HG03045 (cell line): ENCODE data around the gene CNGA3.

Source experiments
- ATAC-seq: cut with Tn5 transposase; IDR thresholded peaks from one replicate; pipeline ENCODE4 v1.9.1; 2021; ENCODE audit warnings: mild to moderate bottlenecking, moderate library complexity; ENCODE audit not compliant: unreplicated experiment

CNGA3 gene

DNA sequence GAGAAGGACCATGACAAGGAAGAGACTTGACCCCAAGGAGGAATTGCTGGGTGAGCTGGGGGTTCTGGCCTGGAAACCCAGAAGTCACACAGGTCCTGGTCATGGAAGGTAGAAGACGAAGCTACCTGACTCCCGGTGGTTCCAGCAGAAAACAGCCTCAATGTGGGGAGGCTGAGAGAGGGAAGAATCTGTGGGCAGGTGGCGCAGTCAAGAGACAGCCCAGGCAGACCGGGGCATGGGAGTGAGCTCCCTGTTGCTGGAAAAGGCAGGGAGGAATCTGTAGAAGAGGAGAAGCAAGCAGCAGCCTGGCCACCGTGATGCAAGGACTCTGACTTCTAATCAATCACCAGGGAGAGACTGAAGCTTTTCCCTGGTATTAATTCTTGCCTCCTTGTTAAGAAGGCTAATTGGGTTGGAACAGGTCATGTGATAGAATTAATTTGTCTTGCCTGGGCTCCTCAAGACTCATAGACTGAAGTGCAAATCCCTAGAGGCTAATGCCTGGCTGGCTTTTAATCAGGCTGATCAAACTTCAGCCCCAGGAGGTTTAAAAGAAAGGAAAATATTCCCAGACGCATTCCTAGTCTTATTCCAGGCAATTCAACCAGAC, 30.1 kb downstream of the CNGA3 start:
- no peak for ATAC-seq

DNA sequence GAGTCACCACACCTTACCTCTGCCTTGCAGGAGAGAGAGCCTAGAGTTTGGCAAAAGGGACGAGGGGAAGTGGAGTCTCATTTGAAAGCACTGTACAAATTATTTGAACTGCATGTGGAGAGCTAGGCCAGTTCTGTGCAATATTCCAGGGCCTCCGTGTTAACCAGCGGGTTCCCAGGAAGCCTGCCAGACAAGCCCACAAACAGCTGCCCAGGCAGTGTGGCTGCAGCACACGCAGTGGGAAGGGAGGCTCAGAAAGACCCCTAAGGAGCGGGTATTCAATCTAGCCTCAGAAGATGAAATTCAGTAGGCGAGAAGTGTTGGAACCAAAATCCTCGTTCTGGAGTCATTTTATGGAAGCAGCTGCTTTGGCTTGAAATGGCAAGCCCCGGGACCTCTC, 30.7 kb downstream of the CNGA3 start:
- ATAC-seq: no peak

DNA sequence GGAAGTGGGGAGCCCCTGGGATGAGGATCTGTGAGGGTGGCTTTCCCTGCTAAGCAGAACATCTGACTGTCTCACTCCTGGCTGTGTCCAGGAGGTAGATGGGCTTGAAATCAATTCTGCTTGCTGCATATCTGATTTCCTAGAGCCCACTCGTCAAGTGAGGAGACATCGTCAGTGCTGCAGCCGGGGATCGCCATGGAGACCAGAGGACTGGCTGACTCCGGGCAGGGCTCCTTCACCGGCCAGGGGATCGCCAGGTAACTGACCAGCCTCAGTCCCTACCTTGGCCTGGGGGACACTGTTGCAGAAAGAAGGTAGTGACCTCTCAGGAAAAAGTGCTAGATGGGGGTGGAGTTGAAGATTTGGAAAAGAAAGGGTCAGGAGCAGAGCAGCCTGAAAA, 31.3 kb downstream of the CNGA3 start:
- ATAC-seq: no peak

DNA sequence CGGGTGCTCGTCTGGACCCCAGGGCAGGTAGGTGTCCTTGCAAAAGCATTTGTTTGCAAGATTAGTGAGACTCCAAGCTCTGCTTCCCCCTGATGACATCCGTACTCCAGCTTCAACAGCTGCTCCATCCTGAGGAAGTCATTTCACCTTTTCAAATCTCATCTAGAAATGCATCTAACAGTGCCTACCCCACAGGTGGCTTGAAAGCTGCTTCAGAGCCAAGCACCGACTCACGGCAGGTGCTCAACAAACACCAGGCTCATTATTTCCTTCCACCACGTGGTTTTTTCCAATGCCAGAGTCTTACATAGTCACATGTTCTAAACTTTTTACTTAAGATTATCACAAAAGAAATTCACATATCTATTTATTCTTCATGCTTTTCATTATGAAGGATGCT, 31.9 kb downstream of the CNGA3 start:
- no peak for ATAC-seq

DNA sequence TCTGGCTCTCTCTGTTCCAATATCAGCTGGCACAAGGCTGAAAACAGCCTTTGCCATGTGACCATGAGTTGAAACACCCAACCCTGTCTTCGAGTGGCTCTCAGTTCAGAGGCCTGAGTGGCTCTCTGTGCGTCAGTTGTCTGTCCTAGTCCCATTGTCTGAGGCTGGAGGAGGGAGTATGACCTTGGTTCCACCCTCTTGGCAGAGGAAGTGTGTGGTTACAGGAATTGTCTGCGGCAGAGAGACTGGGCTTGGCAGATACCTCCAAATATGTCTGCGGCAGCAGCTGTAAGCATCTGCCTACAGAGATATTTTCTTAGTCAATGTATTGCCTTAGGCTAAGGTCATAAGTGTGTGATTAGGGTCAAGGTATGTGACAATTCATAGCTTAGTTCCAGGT, 32.6 kb downstream of the CNGA3 start:
- no peak for ATAC-seq

GRCh38 chr2:98379311-98380202, 33.3 kb downstream of the CNGA3 start:
- no peak for ATAC-seq

- ATAC-seq: no peak
These were observed 33.9 kb downstream of the CNGA3 start for GRCh38 chr2:98380203-98380535.

DNA sequence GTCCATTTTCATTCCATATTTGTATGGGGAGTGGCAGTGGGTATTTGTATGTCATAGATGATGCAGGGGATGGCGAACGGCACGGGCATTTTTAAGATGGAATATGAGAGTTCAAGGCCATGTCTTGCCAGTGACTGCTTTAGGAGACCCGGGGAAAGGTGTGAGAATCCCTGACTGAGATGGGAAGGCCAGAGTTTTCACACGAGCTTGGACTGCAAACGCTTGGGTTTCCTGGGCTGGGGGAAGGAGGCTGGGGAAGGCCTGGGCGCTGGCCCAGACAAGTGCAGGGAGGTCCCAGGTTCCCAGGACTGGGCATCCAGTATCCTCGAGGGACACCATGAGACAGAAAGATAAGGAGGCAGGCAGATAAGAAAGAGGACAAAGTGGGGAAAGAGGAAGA, 35.2 kb downstream of the CNGA3 start:
- no peak for ATAC-seq

DNA sequence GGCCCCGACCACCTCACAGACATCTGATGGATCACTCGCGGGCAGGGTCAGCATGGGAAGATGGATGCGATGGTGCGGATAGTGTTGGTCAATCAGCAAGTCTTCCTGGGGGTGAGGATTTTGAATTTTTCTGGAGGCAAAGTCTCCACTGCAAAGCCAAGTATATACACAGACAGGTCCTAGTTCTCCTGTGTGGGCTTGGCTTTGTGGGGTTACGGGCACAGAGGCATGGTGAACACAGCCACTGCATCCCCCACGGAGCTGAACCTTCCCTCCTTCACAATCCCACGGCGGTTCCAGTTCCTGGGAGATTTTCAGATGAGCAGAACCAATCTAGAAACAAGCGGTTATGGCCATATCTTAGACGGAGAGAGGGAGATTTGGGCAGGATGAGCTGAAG, 35.8 kb downstream of the CNGA3 start:
- no peak for ATAC-seq

- no peak for ATAC-seq
These were observed 36.5 kb downstream of the CNGA3 start for GRCh38 chr2:98382739-98383138.

DNA sequence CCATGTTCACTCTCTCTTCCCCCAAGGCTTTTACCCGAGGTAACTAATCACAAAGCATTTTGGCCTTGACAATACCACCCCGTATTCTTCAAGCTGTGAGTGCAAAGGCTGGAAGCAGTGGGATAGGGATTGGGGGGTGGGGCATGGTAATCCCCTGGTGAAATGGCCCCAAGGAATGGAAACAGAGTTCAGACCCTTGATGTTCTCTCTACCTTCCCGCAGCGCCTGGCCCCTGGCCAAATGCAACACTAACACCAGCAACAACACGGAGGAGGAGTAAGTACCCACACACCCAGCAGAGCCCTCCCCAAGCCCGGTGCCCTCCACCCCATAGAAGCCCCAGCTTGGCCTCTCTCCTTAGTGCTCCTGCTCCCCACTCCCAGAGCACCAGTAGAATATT, 36.9 kb downstream of the CNGA3 start:
- no peak for ATAC-seq

GRCh38 chr2:98385050-98385699, 38.9 kb downstream of the CNGA3 start:
- ATAC-seq: no peak

GRCh38 chr2:98387478-98387877, 41.2 kb downstream of the CNGA3 start:
- no peak for ATAC-seq

DNA sequence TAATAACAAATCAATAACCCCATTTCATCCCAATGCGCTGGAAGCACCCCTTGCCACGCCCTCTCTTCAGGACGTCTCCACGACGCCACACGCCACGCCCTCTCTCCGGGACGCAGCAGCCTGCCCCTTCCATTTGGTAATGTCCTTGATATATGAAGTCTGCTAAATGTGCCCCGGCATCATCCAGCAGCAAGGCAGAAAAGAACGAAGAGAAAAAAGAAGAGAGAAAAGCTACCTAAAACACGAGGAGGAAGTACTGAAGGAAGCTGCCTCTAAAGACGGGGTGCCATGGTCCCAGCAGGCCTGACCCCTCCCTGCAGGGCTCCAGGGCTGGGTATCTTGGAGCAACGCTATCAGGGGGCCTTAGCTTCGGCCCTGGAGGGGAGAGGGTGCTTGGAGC, 41.8 kb downstream of the CNGA3 start:
- ATAC-seq: no peak

DNA sequence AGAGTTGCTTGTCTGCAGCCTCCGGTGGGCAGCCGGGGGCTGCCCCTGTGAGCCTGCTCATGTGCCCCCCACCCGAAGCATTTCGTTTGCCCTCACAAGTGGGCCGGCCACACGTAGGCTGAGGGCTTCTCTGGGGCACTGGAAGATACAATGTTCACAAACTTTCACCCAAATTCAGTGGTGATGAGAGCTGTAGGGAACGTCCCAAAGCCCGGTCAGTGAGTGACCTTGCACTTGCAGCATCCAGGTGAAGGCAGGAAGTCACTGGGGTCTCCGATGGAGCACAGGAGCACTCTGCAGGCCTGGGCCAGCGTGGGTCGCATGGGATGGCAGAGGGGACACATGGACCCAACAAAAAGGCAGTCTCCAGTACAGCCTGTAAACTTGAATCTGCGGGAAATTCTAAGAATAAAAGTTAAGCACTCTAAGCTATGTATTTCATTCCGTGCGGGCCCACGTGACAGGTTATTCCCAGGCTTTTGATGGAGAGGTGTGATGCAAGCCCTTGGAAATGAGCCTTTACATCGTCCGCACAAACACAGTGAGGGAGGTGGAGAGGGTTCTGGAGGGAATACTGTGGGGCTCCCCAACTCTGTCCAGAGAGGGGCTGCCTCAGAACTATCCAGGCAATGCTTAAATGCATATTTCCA, 42.5 kb downstream of the CNGA3 start:
- no peak for ATAC-seq

DNA sequence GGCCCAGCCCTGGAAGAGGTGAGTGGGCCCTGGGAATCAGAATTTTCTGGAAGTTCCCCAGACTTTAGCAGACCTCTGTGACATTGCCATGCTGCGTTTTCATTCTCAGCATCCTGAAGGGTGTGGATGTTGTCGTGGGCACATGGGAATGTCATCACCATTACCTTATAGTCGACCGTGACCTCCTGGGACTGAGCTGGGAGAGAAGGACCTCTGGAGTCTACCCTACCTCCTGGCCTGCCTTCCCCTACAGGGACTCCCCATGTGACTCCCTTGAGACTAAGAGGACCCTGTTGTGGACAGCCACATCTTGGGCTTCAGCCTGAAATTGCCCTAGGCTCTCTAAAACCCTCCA, 43.0 kb downstream of the CNGA3 start:
- no peak for ATAC-seq

DNA sequence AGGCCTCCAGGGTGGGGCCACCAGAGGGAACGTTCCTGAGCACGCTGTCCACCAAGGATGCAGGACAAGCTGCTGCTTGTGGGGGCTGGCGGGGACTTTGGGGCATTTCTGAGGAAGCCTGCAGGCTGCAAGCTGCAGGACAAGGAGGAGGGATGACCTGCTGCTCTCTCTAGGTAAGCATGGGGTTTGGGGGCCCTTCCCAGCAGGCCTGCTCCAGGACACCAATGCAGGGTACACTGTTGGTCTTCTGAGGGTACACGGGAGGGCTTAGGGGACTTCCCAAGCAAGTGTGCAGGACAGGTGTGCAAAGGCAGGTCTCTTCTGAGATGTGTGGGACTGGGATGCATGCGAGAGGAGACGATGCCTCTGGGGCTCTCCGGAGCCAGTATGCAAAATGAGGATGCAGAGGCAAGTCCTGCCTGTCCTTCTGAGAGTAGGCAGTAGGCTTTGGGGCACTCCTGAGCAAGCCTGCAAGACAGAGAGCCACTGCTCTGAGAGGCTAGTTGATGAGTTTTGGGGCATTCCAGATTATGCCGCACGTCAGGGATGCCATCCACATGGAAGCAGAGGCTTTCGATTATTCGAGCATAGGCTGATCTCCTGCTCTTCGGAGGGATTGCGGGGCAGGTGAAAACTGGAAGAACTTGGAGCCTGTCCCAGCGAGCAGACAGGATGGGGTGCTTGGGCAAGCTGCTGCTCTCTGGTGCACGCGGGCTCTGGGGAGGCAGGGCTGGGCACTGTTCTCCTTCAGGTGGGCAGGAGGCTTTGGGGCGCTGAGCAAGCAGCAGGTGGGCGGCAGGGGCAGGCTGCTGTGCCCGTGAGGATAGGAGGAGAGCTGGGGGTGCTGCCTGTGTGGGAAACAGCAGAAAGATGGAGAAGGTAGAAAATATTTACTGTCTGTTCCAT, 44.6 kb downstream of the CNGA3 start:
- ATAC-seq: no peak

DNA sequence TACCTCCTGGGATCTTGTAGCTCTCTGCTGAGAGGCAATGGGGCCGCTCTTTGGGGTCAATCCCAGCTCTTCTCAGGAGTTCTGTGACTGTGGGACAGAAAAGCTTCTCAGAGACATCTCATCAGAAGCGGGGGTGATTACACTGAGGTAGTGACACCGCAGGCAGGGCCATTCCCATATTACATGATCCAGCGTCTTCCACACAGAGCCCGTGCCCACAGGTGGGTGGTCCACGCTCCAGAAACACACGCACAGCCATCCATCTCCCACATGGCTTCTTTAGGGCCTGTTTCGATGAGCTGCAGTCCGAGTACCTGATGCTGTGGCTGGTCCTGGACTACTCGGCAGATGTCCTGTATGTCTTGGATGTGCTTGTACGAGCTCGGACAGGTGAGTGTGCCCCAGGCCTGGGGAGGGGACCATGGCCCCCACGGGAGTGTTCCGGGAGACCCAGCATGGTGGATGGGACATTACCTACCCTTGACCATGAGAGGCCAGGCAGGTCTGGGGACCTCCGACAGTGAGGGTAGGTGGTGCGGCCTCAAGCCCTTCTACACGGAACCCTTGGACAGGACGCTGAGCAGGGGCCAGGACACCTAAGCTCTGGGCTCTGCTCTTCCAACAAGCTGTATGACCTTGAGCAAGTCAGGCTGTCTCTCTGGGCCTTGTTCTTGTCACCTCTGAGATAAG, 45.5 kb downstream of the CNGA3 start:
- ATAC-seq: no peak

DNA sequence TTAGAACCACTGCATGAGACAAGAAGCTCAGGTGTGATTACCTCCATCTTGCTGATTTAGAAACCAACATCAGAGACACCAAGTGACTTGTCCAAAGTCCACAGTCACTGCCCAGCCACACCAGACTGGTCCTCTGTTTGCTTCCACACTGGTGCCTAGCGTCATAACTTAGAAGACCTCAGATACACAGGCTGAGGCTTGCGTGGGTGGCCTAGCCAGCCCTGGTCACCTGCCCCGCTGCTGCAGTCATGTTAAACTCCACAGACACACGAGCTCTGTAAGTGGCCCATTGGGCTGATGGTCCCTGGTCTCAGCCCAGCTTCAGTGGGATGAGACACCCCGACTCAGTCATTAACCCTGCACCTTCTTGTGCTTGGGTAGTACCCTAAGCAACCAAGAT, 47.1 kb downstream of the CNGA3 start:
- ATAC-seq: no peak

DNA sequence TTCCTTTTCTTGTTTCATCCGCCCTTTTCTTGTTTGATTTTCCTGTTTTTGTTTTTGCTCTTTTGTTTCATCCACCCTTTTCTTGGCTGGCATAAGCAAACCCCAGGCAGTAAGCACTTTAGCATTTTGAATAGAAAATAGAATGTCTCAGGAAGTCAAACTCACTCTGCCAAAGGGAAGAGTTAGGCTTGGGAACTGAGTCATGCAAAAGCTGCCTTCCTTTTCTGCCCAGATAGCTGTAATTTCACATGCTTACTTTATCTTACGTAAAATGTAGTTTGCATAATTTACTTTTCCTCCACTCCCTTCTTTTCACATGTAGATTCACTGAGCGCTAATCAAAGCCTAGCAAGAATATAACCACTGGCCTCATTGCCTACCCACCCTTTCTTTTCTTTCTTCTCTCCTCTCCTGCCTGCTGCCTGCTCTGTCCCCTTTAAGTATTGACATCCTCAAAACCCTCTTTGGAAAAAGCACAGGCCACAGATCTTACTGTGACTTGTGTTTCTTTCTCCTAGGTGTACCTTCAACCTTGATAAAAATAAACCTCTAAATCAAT, 48.4 kb downstream of the CNGA3 start:
- no peak for ATAC-seq
